Measurements from ENCODE around the gene KDM1A.

KDM1A gene

GRCh38 chr1:23110391-23110790 is 91.1 kb downstream of the KDM1A start:
- no peak for DNase-seq (ENCODE audit: low spot score)

GRCh38 chr1:23111600-23112535 is 92.6 kb downstream of the KDM1A start:
- no peak for DNase-seq (ENCODE audit: low spot score)

- DNase-seq (ENCODE audit: low spot score), result no peak
Measured at GRCh38 chr1:23114424-23115079, 95.3 kb downstream of the KDM1A start.

- DNase-seq (ENCODE audit: low spot score), result no peak
Measured at GRCh38 chr1:23116216-23116836, 97.1 kb downstream of the KDM1A start.

- no peak for DNase-seq (ENCODE audit: low spot score)
Measured at GRCh38 chr1:23116921-23117699, 97.8 kb downstream of the KDM1A start.

- no peak for DNase-seq (ENCODE audit: low spot score)
Measured at GRCh38 chr1:23118407-23118806, 99.1 kb downstream of the KDM1A start.

- peak; percentile 46 for DNase-seq (ENCODE audit: low spot score)
Measured at GRCh38 chr1:23118957-23119792, 99.9 kb downstream of the KDM1A start.

GRCh38 chr1:23120383-23120782 is 101.1 kb downstream of the KDM1A start:
- DNase-seq (ENCODE audit: low spot score), result no peak

GRCh38 chr1:23122023-23122748 is 102.9 kb downstream of the KDM1A start:
- no peak for DNase-seq (ENCODE audit: low spot score)

GRCh38 chr1:23122796-23123195 is 103.5 kb downstream of the KDM1A start:
- no peak for DNase-seq (ENCODE audit: low spot score)

- no peak for DNase-seq (ENCODE audit: low spot score)
Measured at GRCh38 chr1:23123528-23123927, 104.3 kb downstream of the KDM1A start.

- DNase-seq (ENCODE audit: low spot score), result no peak
Measured at GRCh38 chr1:23124259-23125026, 105.2 kb downstream of the KDM1A start.

- no peak for DNase-seq (ENCODE audit: low spot score)
Measured at GRCh38 chr1:23125489-23125888, 106.2 kb downstream of the KDM1A start.

GRCh38 chr1:23126200-23126599 is 106.9 kb downstream of the KDM1A start:
- DNase-seq (ENCODE audit: low spot score), result no peak

GRCh38 chr1:23126801-23127200 is 107.5 kb downstream of the KDM1A start:
- DNase-seq (ENCODE audit: low spot score), result no peak

- DNase-seq (ENCODE audit: low spot score), result no peak
Measured at GRCh38 chr1:23129846-23130245, 110.6 kb downstream of the KDM1A start.

GRCh38 chr1:23132033-23132432 is 112.8 kb downstream of the KDM1A start:
- DNase-seq (ENCODE audit: low spot score), result no peak
